SHP77 (cell line): ENCODE results near the gene RPL19.
"Not testable (repeated sequence)": the region's sequence is repeated elsewhere in the genome, so short reads cannot be mapped to it uniquely, and the experiment has no call there.

Experiments used
- DNase-seq, 2 experiments: peaks; one replicate each; lab custom pipeline; 2025; lab: John Stamatoyannopoulos, UW

The RPL19 gene

GRCh38 chr17:39200070-39200879, at the start of gene RPL19:
TSS of gene RPL19 (plus strand) at chr17:39200283. CDS start at chr17:39200345, 62 bp downstream.
- DNase-seq, result peak in 1 of 2 experiments; percentile 66

DNA sequence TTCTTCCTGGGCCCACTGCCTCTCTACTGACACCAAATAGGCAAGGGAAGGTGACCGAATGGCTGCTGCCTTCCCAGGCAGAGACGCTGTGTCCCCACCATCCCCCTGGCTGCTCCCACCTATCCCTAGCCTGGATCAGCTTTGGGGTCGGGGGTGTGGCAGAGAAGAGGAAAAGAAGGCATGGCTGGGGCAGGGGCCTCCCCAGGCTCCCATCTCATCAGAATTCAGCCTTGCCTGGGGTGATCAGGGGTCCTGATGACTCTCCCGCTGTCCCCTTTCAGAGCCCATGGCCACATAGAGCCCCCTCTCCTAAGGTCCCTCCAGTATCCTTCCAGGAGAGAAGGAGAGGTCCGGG, 49.3 kb upstream of the RPL19 start:
- DNase-seq, result no peak

GRCh38 chr17:39151150-39151942, 48.7 kb upstream of the RPL19 start, which contains the start of gene PLXDC1:
TSS of gene PLXDC1 (minus strand) at chr17:39151637. CDS start at chr17:39151437, 200 bp downstream.
- no peak for DNase-seq

DNA sequence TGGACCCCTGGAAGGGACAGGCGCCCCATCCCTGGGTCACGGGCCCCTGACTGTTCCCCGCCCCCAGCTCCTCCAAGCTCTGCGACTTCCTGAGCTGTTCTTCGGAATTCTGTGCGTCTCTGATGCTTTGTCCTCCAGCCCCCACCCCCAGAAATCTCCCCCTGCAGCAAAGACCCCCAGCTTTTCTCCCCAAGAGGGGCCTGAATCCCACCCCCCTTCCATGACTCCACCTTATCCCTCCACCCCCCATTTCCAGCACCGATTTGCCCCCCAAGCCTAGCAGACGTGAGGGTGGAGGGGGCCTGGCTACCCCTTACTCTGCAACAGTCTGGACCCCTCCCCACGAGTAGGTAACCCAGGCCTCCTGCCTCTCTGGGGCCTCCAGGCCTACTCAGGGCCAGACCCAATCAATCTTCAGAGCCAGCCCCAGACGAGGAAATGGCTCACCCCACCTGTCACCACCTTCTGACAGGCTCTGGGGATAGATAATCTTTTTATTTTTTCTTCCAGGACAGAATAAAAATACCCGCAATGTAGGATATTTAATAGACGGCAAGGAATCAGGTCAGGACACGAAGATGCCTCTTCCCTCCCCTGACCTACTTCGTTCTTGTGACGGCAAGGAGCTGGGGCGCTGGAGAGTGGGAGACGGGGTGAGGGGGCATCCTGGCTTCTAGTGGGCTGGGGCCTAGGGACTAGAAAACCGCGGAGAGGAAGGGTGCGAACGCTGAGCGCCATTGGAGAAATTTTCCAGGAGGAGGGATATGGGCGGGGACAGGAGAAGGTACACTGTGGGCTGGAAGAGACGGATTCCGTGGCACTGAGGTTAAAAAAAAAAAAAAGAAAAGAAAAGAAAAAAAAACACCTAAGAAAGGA, 47.9 kb upstream of the RPL19 start:
- DNase-seq, result no peak

GRCh38 chr17:39153599-39154051, 46.5 kb upstream of the RPL19 start:
- peak; percentile 75 to 76 for DNase-seq

DNA sequence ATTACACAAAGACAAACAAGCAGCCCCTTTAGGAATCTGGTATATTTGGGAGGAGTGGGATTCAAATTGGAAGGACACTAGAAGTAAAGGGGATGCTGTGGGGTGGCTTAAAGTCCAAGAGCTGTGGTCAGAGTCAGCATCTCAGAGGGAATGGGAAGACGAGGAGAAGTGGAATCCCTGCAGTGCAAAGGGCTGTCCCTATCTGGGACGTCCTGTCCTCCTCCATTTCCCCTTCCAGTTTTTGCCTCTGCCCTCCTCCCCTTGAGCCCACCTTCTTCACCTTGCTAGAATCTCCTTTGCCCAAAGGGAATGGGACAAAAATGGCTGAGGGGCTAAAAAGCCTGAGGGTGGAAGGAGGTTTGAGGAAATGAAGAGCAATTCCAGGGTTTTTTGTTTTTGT, 44.4 kb upstream of the RPL19 start:
- DNase-seq, result no peak

DNA sequence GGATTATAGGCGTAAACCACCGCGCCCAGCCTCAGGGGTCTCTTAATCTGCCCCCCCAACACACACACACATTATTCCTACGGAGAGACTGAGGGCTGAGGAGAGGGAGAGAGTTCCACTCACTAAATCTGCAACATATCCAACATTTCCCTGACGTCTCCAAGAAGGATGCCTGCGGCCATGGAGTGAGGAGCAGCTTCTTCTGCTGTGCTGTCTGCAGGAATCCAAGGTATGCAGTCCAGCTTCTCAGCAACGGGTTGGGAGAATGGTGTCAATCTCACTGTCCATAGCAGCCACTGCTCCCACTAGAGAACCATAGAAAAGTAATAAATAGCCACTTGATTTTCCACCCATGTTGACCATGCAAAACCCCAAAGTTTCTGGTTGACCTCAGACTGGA, 43.6 kb upstream of the RPL19 start:
- DNase-seq, result no peak

DNA sequence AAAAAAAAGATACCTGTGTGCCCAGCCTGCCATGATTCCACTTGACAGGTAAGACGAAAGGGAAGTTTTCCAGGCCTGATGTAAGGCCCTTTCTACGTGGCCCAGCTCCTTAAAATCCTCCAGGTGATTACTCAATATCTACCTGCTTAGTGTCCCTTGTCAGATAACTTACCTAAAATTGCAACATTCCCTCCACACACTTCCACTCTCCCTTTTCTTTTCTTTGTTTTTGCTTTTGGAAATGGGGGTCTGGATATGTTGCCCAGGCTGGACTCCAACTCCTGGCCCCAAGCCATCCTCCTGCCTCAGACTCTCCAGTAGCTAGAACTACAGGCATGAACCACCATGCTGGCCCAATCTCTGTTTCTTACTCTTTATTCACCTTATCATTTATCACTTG, 41.5 kb upstream of the RPL19 start:
- DNase-seq, result no peak

GRCh38 chr17:39161962-39162361, 38.1 kb upstream of the RPL19 start:
- DNase-seq, result no peak

GRCh38 chr17:39164675-39165143, 35.4 kb upstream of the RPL19 start:
- peak in 1 of 2 experiments; percentile 30 for DNase-seq

GRCh38 chr17:39165178-39165840, 34.8 kb upstream of the RPL19 start:
- no peak for DNase-seq

- DNase-seq, result no peak
Measured at GRCh38 chr17:39165841-39166349, 34.2 kb upstream of the RPL19 start, which contains the start of gene ARL5C. TSS of gene ARL5C (minus strand) at chr17:39166161. CDS start at chr17:39165760, 401 bp downstream.

DNA sequence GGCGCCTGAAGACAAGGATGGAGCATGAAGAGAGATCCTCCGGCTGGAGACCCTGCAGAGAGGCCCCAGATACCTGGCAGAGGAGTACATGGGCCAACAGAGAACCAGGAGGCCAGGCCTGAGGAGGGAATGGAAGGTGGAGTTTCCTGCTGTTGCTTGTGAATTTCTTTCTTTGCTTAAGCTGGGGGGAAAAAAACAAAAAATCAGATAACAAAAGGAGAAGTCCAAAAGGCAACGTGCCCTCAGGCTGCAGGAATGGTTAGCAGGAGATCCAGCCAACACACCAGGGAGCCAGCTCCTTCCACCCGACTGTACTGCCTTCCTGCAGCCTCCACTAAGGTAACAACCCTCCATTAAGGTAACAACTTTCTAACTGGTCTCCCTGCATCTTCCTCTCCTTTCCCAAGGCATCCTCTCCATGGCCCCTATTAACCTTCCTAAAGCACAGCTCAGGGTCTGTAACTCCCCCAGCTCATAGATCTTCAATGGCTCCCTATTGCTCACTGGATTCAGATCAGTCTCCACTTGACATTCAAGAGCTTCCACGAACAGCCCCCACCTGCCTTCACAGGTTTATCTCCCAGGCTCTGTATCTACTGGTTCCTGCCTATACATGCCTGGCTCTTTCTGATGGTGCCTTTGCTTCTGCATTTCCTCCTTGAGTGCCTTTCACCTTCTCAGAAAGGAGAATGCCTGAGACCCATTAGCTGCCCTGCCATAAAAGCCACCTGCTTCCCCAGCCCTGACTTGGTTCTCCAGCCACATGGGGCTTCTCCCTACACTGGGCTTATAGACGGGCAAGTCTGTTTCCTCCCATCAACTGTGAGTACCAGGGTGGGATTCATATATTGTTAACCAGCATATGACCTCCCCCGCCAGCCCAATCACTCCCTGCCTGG, 33.4 kb upstream of the RPL19 start:
- no peak for DNase-seq

DNA sequence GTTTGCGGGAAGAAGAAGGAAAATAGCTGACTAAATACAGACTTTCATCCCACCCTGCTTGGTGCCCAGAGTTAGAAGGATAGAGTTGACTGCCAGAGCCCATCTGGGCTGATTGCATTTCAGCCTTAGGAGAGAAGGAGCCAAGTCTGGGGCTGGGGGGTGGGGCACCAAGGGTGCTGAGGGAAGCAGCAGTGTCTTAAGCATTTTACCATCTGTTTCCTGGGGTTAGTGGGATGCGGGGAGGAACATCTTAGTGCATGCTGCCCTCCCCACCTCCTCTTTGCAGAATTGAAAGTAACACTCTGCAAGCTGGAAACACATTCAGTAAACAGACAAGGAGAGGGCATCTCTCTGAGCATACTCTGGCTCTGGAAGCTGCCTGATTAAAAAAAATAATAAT, 32.6 kb upstream of the RPL19 start:
- DNase-seq, result no peak

DNA sequence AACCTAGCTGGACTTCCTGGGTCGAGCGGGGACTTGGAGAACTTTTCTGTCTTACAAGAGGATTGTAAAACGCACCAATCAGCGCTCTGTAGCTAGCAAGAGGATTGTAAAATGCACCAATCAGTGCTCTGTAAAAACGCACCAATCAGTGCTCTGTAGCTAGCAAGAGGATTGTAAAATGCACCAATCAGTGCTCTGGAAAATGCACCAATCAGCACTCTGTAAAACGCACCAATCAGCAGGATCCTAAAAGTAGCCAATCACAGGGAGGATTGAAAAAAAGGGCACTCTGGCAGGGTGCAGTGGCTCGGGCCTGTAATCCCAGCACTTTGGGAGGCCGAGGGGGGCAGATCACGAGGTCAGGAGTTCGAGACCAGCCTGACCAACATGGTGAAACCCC, 31.6 kb upstream of the RPL19 start:
- not testable (repeated sequence) for DNase-seq

DNA sequence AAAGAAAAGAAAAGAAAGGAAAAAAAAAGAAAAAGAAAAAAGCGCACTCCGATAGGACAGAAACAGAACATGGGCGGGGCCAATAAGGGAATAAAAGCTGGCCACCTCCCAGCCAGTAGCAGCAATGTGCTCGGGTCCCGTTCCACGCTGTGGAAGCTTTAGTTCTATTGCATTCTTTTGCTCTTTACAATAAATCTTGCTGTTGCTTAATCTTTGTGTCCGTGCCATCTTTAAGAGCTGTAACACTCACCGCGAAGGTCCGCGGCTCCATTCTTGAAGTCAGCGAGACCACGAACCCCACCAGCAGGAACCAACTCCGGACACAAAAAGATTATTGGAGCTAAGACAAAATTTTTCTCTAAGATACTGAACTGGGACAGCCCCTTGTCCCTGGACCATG, 31.0 kb upstream of the RPL19 start:
- no peak for DNase-seq

DNA sequence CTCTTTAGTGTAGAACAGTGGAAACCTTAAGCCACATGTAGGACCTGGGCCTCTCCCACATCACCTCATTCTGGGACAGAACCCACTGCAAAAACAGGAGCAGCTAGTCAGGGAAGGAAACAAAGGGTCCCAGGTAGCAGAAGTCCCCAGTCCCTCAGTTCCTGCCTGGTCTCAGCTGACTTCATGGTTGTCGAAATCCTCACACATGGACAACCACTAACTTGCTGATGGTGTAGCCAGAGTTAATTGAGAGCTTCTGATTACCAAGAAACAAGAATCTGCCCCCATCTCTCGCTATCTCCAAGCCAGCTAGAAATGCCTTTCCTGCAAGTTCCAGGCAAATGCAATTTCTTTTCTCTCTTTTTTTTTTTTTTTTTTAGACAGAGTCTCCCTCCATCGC, 30.6 kb upstream of the RPL19 start:
- no peak for DNase-seq

- DNase-seq, result no peak
Measured at GRCh38 chr17:39170109-39170508, 30.0 kb upstream of the RPL19 start.

DNA sequence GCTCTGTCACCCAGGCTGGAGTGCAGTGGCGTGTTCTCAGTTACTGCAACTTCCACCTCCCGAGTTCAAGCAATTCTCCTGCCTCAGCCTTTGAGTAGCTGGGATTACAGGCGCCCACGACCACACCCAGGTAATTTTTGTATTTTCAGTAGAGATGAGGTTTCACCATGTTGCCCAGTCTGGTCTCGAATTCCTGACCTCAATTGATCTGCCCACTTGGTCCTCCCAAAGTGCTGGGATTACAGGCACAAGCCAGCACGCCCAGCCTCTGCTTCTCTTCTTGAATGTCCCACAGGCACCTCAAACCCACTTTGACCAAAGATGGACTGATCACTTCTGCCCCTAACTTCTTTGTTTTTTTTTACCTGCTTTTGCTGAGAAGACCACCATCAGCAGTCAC, 29.5 kb upstream of the RPL19 start:
- DNase-seq, result no peak

- DNase-seq, result no peak
Measured at GRCh38 chr17:39171933-39172332, 28.1 kb upstream of the RPL19 start.
